Right atrium auricular region (tissue), 2 donors: Measurements from ENCODE around the gene RGS6. TPM values are rescaled to one million over a fixed set of nuclear protein-coding genes. Genes with fewer than 3 reads are reported as not detected.

Experiments used
- DNase-seq: peaks from one replicate; pipeline ENCODE4 v3.0.0-alpha.2; 2019; ENCODE audit warnings: low spot score
- H3K27ac ChIP-seq, 2 donors: fragments of 200-600 bp; sonication (generic); 1 replicate in 1 of 2; 2 replicates in 1 of 2; pipeline ENCODE4 v1.5.1; 2016 to 2019
- H3K27me3 ChIP-seq, 2 donors: fragments of 200-600 bp; sonication (generic); one replicate each; pipeline versions ENCODE4 v1.5.1 to v1.6.0; 2017 to 2019
- H3K36me3 ChIP-seq: fragments of 200-600 bp; sonication (generic); one replicate; pipeline ENCODE4 v1.5.1; 2016
- H3K4me1 ChIP-seq, 2 donors: fragments of 200-600 bp; sonication (generic); one replicate each; pipeline versions ENCODE4 v1.5.1 to v1.6.0; 2017 to 2019
- H3K4me3 ChIP-seq, 2 donors: fragments of 200-600 bp; sonication (generic); 1 replicate in 1 of 2; 2 replicates in 1 of 2; pipeline ENCODE4 v1.5.1; 2017 to 2019; ENCODE audit warnings: mild to moderate bottlenecking in 1 of 2, moderate library complexity in 1 of 2
- H3K9me3 ChIP-seq, 2 donors: fragments of 200-600 bp; sonication (generic); one replicate each; pipeline ENCODE4 v1.5.1; 2019
- CTCF ChIP-seq, 2 donors: fragments of 200-600 bp; sonication (generic); IDR thresholded peaks; one replicate each; pipeline ENCODE4 v1.5.1; 2019; ENCODE audit warnings: antibody characterized with exemption in 2 of 2
- total RNA-seq, 2 donors: library from RNA; depleted of rRNA; stranded (reverse); fragments of >200 nt; gene quantifications; one replicate each; pipeline ENCODE4 v1.1.0, GENCODE V29; 2016

The RGS6 gene
- total RNA-seq, 2 donors from 2014 or later, result 12.1 to 13.1 TPM

DNA sequence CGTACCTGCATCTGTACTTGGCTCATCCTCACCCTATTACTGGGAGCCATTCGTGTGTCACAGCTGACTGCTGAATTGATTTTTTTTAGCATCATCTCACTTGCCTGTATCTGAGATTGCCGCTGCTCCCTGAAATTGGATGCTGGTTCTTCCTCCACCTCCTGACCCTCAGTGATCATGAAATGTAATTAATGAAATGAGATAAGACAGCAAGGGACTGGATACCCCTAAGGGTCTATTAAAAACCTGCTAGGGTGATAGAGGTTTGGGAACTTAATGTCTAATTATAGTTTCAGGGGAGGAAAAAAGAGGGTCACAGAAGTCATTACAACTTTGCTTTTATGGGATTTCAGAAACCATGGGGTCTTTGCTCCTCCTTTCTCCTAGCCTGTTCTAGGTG is 551.1 kb downstream of the RGS6 start:
- Histone ChIP-seq H3K36me3 (no peaks in the 10 kb centered on the region), H3K4me1 (no peaks in the 10 kb centered on the region), H3K27me3 (no peaks in the 10 kb centered on the region), H3K27ac (no peak overlapping the region), H3K9me3 (peaks cover 0 to 5% of the 10 kb centered on the region in 2 donors), H3K4me3 (no peak overlapping the region)
- no peak for TF ChIP-seq CTCF (IDR thresholded peaks at IDR 0.05)
- no peak for DNase-seq

- no peak for TF ChIP-seq CTCF (IDR thresholded peaks at IDR 0.05)
- Histone ChIP-seq H3K4me3 (no peak overlapping the region), H3K9me3 (peaks cover 0 to 8% of the 10 kb centered on the region in 2 donors), H3K4me1 (no peaks in the 10 kb centered on the region), H3K36me3 (no peaks in the 10 kb centered on the region), H3K27ac (no peak overlapping the region), H3K27me3 (no peaks in the 10 kb centered on the region)
- DNase-seq, result no peak
These were observed 553.5 kb downstream of the RGS6 start for GRCh38 chr14:72485695-72486094.

GRCh38 chr14:72488514-72488913 is 556.3 kb downstream of the RGS6 start:
- no peak for DNase-seq
- Histone ChIP-seq H3K27ac (no peak overlapping the region), H3K4me3 (no peak overlapping the region), H3K9me3 (peaks cover 0 to 4% of the 10 kb centered on the region in 2 donors), H3K36me3 (no peaks in the 10 kb centered on the region), H3K4me1 (no peaks in the 10 kb centered on the region), H3K27me3 (no peaks in the 10 kb centered on the region)
- TF ChIP-seq CTCF (IDR thresholded peaks at IDR 0.05), result no peak

DNA sequence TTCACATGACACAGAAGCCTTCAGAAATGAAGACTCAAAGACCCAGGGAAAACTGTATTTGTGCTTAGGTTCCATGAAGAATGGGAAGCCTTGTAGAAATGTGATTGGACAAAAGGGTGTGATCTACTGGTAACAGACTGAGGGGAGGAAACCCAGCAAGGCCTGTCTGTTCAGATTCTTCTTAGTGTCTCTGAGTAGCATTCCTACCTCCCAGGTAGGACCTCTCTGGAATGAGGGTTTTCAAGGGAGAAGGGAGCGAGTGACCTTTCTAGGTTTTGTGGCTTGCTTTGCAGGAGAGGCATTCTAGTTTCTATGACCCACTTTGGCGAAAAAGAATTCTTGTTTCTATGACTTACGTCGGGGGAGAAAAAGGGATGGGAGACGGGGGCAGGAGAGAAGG is 560.0 kb downstream of the RGS6 start:
- H3K4me3 ChIP-seq, result no peak overlapping the region
- no peaks in the 10 kb centered on the region for H3K4me1 ChIP-seq
- peaks cover 0 to 4% of the 10 kb centered on the region in 2 donors for H3K9me3 ChIP-seq
- H3K27ac ChIP-seq, result no peak overlapping the region
- no peak for TF ChIP-seq CTCF (IDR thresholded peaks at IDR 0.05)
- H3K36me3 ChIP-seq, result no peaks in the 10 kb centered on the region
- H3K27me3 ChIP-seq, result no peaks in the 10 kb centered on the region
- no peak for DNase-seq

DNA sequence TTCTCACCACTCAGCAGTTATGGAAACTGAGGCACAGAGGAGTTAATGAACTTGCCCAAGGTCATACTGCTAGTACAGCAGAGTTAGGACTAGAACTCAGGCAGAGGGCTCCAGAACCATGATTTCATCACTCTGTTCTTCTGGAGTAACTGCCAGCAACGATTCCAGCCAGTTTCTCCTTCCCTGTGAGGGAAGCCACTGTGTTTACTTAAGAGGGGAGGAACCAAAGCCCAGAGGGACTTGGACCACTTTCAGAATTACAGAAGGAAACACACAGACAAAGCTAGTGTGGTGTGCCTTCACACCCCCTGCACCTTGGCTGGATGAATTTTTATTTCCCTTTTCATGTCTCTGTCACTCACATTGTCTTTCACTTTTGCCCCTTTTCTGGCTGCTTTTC is 563.4 kb downstream of the RGS6 start:
- DNase-seq, result peak; percentile 52
- Histone ChIP-seq H3K27ac (no peak overlapping the region), H3K4me3 (no peak overlapping the region), H3K27me3 (no peaks in the 10 kb centered on the region), H3K9me3 (no peaks in the 10 kb centered on the region), H3K36me3 (no peaks in the 10 kb centered on the region), H3K4me1 (no peaks in the 10 kb centered on the region)
- no peak for TF ChIP-seq CTCF (IDR thresholded peaks at IDR 0.05)

DNA sequence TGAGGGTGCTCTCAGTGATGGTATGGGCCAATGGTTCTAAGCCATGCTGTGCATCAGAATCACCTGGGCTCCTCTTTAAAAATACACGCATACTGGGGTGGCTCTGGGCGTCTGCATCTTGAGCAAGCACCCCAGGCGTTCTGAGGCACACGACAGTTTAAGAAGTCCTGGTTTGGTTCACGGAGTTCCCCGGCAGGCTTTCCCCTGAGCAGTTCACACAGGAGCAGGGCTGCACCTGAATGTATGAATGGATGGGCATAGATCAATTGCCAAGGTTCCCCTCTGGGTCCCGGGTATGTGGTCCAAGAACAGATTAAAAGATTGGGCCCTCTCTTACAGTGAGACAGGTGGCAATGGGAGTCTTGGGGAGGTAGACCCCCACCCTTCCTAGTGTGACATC is 566.4 kb downstream of the RGS6 start:
- DNase-seq, result peak; percentile 55
- Histone ChIP-seq H3K4me1 (no peaks in the 10 kb centered on the region), H3K27me3 (no peaks in the 10 kb centered on the region), H3K36me3 (no peaks in the 10 kb centered on the region), H3K27ac (no peak overlapping the region), H3K9me3 (no peaks in the 10 kb centered on the region), H3K4me3 (no peak overlapping the region)
- no peak for TF ChIP-seq CTCF (IDR thresholded peaks at IDR 0.05)
